Neural progenitor cell (in vitro differentiated cells): ENCODE measurements around the gene PSMB7. TPM values are rescaled to one million over a fixed set of nuclear protein-coding genes. Genes with fewer than 3 reads are reported as not detected.

Experiments
- DNase-seq: peaks from one replicate; pipeline ENCODE4 v3.0.0-alpha.2; 2016; ENCODE audit warnings: low spot score
- H2AFZ ChIP-seq: fragments of 200-600 bp; sonication (generic); replicated peaks from 2 replicates; pipeline ENCODE4 v1.6.1; 2016; ENCODE audit warnings: antibody characterized with exemption
- H3F3A ChIP-seq: fragments of 200-600 bp; sonication (generic); 2 replicates; pipeline ENCODE4 v1.6.1; 2016; ENCODE audit warnings: antibody characterized with exemption, low read depth
- H3K27ac ChIP-seq: fragments of 200-600 bp; sonication (generic); 2 replicates; pipeline ENCODE4 v1.5.1; 2016; ENCODE audit warnings: mild to moderate bottlenecking
- H3K27me3 ChIP-seq: fragments of 200-600 bp; sonication (generic); 2 replicates; pipeline ENCODE4 v1.6.1; 2016; ENCODE audit warnings: mild to moderate bottlenecking, moderate library complexity
- H3K36me3 ChIP-seq: fragments of 200-600 bp; sonication (generic); 2 replicates; pipeline ENCODE4 v1.5.1; 2016
- H3K4me1 ChIP-seq: fragments of 200-600 bp; sonication (generic); 2 replicates; pipeline ENCODE4 v1.6.1; 2016; ENCODE audit warnings: mixed run types
- H3K4me2 ChIP-seq: fragments of 200-600 bp; sonication (generic); 2 replicates; pipeline ENCODE4 v1.6.1; 2016
- H3K4me3 ChIP-seq: fragments of 200-600 bp; sonication (generic); 2 replicates; pipeline ENCODE4 v1.5.1; 2016
- H3K79me2 ChIP-seq: fragments of 200-600 bp; sonication (generic); 2 replicates; pipeline ENCODE4 v1.6.1; 2016; ENCODE audit warnings: low read depth
- H3K9ac ChIP-seq: fragments of 200-600 bp; sonication (generic); 2 replicates; pipeline ENCODE4 v1.6.1; 2016
- H3K9me3 ChIP-seq: fragments of 200-600 bp; sonication (generic); 2 replicates; pipeline ENCODE4 v1.5.1; 2016; ENCODE audit warnings: low read depth
- H4K20me1 ChIP-seq: fragments of 200-600 bp; sonication (generic); 2 replicates; pipeline ENCODE4 v1.6.1; 2016; ENCODE audit warnings: low read depth
- H3K27ac Mint-ChIP-seq: 3 replicates; pipeline ENCODE4 v1.8.0; 2021; ENCODE audit warnings: mixed read lengths
- H3K27me3 Mint-ChIP-seq: 2 replicates; pipeline ENCODE4 v1.8.0; 2022; ENCODE audit warnings: low read depth, mild to moderate bottlenecking, inconsistent platforms, moderate library complexity, mixed read lengths; ENCODE audit not compliant: insufficient read depth
- H3K36me3 Mint-ChIP-seq: 3 replicates; pipeline ENCODE4 v1.8.0; 2021; ENCODE audit warnings: mixed read lengths
- H3K4me1 Mint-ChIP-seq: 3 replicates; pipeline ENCODE4 v1.8.0; 2021; ENCODE audit warnings: mixed read lengths
- H3K4me3 Mint-ChIP-seq: 3 replicates; pipeline ENCODE4 v1.8.0; 2021; ENCODE audit warnings: mild to moderate bottlenecking, moderate library complexity, mixed read lengths
- H3K9me3 Mint-ChIP-seq: 3 replicates; pipeline ENCODE4 v1.8.0; 2020; ENCODE audit warnings: mixed read lengths
- CTCF ChIP-seq: fragments of 200-600 bp; sonication (generic); IDR thresholded peaks from 2 replicates; pipeline ENCODE4 v1.5.1; 2017; ENCODE audit warnings: antibody characterized with exemption, mild to moderate bottlenecking
- EZH2 ChIP-seq: fragments of 200-600 bp; sonication (generic); IDR thresholded peaks from 2 replicates; pipeline ENCODE4 v1.6.1; 2017; ENCODE audit warnings: antibody characterized with exemption, mild to moderate bottlenecking, moderate library complexity
- EZH2phosphoT487 ChIP-seq: fragments of 200-600 bp; sonication (generic); IDR thresholded peaks from 2 replicates; pipeline ENCODE4 v1.6.1; 2017; ENCODE audit warnings: antibody characterized with exemption
- total RNA-seq: library from RNA; depleted of rRNA; stranded (reverse); fragments of >200 nt; gene quantifications from 2 replicates; pipeline ENCODE4 v1.2.3, GENCODE V29; 2015; ENCODE audit warnings: low replicate concordance

The PSMB7 gene
- total RNA-seq, 1 donor from 2014 or later = 249 TPM

- H3K4me3 Mint-ChIP-seq = peak overlapping the region; percentile 2
- H3K4me3 ChIP-seq = no peak overlapping the region
- peak overlapping the region; percentile 50 for H3K27ac Mint-ChIP-seq
Measured at GRCh38 chr9:124455820-124456219, 40.6 kb upstream of the PSMB7 start.

GRCh38 chr9:124454791-124455443 lies 39.7 kb upstream of the PSMB7 start:
- Histone ChIP-seq H3K27me3 (peaks cover 45% of the 10 kb centered on the region), H3K27ac (no peak overlapping the region)

More at GRCh38 chr9:124455820-124456219, 40.6 kb upstream of the PSMB7 start:
- no peaks in the 10 kb centered on the region for H3K36me3 Mint-ChIP-seq
- H3K27me3 ChIP-seq = peaks cover 38% of the 10 kb centered on the region
- DNase-seq = no peak
- peaks cover 3% of the 10 kb centered on the region for H4K20me1 ChIP-seq
- no peak overlapping the region for H3K4me2 ChIP-seq
- no peaks in the 10 kb centered on the region for H3K36me3 ChIP-seq
- no peak overlapping the region for H3K27ac ChIP-seq
- H3K4me1 ChIP-seq = peaks cover 8% of the 10 kb centered on the region
- no peak for TF ChIP-seq CTCF
- TF ChIP-seq EZH2phosphoT487 = no peak
- no peak for TF ChIP-seq EZH2
- H3K79me2 ChIP-seq = no peaks in the 10 kb centered on the region
- no peaks in the 10 kb centered on the region for H3K9me3 Mint-ChIP-seq
- peaks cover 5% of the 10 kb centered on the region for H3K4me1 Mint-ChIP-seq
- H3K27me3 Mint-ChIP-seq = peaks cover 26% of the 10 kb centered on the region
- H3K9ac ChIP-seq = no peak overlapping the region
- peaks cover 3% of the 10 kb centered on the region for H3F3A ChIP-seq
- H2AFZ ChIP-seq = no peak overlapping the region
- no peaks in the 10 kb centered on the region for H3K9me3 ChIP-seq

GRCh38 chr9:124454296-124454695 lies 39.1 kb upstream of the PSMB7 start:
- peaks cover 45% of the 10 kb centered on the region for H3K27me3 ChIP-seq

More at GRCh38 chr9:124454791-124455443, 39.7 kb upstream of the PSMB7 start:
- Histone ChIP-seq H3F3A (peaks cover 12% of the 10 kb centered on the region), H3K9ac (no peak overlapping the region), H3K9me3 (no peaks in the 10 kb centered on the region), H3K36me3 (no peaks in the 10 kb centered on the region), H3K4me2 (no peak overlapping the region), H3K4me3 (no peak overlapping the region), H3K4me1 (peaks cover 12% of the 10 kb centered on the region), H2AFZ (no peak overlapping the region), H4K20me1 (peaks cover 3% of the 10 kb centered on the region), H3K79me2 (no peaks in the 10 kb centered on the region)
- no peak overlapping the region for H3K27ac Mint-ChIP-seq
- H3K4me1 Mint-ChIP-seq = peaks cover 9% of the 10 kb centered on the region
- H3K27me3 Mint-ChIP-seq = peaks cover 29% of the 10 kb centered on the region
- TF ChIP-seq CTCF (no peak), EZH2 (no peak), EZH2phosphoT487 (no peak)
- H3K4me3 Mint-ChIP-seq = no peak overlapping the region
- H3K36me3 Mint-ChIP-seq = no peaks in the 10 kb centered on the region
- DNase-seq = no peak
- H3K9me3 Mint-ChIP-seq = no peaks in the 10 kb centered on the region

More at GRCh38 chr9:124454296-124454695, 39.1 kb upstream of the PSMB7 start:
- H3K36me3 ChIP-seq = no peaks in the 10 kb centered on the region
- no peak overlapping the region for H3K27ac ChIP-seq
- Mint-ChIP-seq H3K27me3 (peaks cover 34% of the 10 kb centered on the region), H3K36me3 (no peaks in the 10 kb centered on the region), H3K4me1 (peaks cover 9% of the 10 kb centered on the region), H3K4me3 (no peak overlapping the region), H3K27ac (no peak overlapping the region), H3K9me3 (no peaks in the 10 kb centered on the region)
- DNase-seq = no peak
- peaks cover 12% of the 10 kb centered on the region for H3K4me1 ChIP-seq
- H3K4me2 ChIP-seq = no peak overlapping the region
- H2AFZ ChIP-seq = no peak overlapping the region
- H3K9ac ChIP-seq = no peak overlapping the region
- H4K20me1 ChIP-seq = peaks cover 3% of the 10 kb centered on the region
- no peak overlapping the region for H3K4me3 ChIP-seq
- no peaks in the 10 kb centered on the region for H3K79me2 ChIP-seq
- no peaks in the 10 kb centered on the region for H3K9me3 ChIP-seq
- no peak for TF ChIP-seq CTCF
- TF ChIP-seq EZH2 = no peak
- TF ChIP-seq EZH2phosphoT487 = no peak
- peaks cover 19% of the 10 kb centered on the region for H3F3A ChIP-seq
